Lung (tissue), 12 donors: Measurements from ENCODE around the gene ZNF511. TPM values are rescaled to one million over a fixed set of nuclear protein-coding genes. Genes with fewer than 3 reads are reported as not detected.

Source experiments
- ATAC-seq: fragments of 200-7000 bp; cut with Tn5 transposase; one replicate; pipeline ENCODE4 v1.9.1; 2020; ENCODE audit warnings: moderate number of reproducible peaks; ENCODE audit not compliant: insufficient read depth, low FRiP score
- DNase-seq, 3 donors: peaks; one replicate each; pipeline ENCODE4 v3.0.0-alpha.2; 2013 to 2017
- H3K27ac ChIP-seq, 2 donors: one replicate each; pipeline ENCODE4 v1.5.1; 2013; ENCODE audit warnings: mild to moderate bottlenecking in 2 of 2, moderate library complexity in 2 of 2, control low read depth in 1 of 2, inconsistent platforms in 1 of 2, low read depth in 1 of 2, low read length in 1 of 2
- H3K27me3 ChIP-seq, 3 donors: one replicate each; pipeline ENCODE4 v1.5.1; 2013; ENCODE audit warnings: low read length in 2 of 3; ENCODE audit not compliant: control insufficient read depth in 3 of 3, insufficient read depth in 3 of 3
- H3K36me3 ChIP-seq, 4 donors: one replicate each; pipeline ENCODE4 v1.5.1; 2013; ENCODE audit warnings: low read length in 4 of 4, mild to moderate bottlenecking in 1 of 4, moderate library complexity in 1 of 4; ENCODE audit not compliant: control insufficient read depth in 4 of 4, insufficient read depth in 4 of 4
- H3K4me1 ChIP-seq, 5 donors: one replicate each; pipeline ENCODE4 v1.5.1; 2013; ENCODE audit warnings: low read length in 5 of 5, mild to moderate bottlenecking in 2 of 5, moderate library complexity in 1 of 5; ENCODE audit not compliant: control insufficient read depth in 5 of 5, insufficient read depth in 5 of 5
- H3K4me3 ChIP-seq: one replicate; pipeline ENCODE4 v1.5.1; 2013; ENCODE audit warnings: mild to moderate bottlenecking, control low read depth, moderate library complexity
- H3K9ac ChIP-seq, 2 donors: one replicate each; pipeline ENCODE4 v1.5.1; 2013; ENCODE audit warnings: low read length in 2 of 2, control low read depth in 1 of 2; ENCODE audit not compliant: insufficient read depth in 1 of 2
- H3K9me3 ChIP-seq, 4 donors: one replicate each; pipeline ENCODE4 v1.5.1; 2013; ENCODE audit warnings: low read length in 3 of 4, mild to moderate bottlenecking in 1 of 4, moderate library complexity in 1 of 4; ENCODE audit not compliant: control insufficient read depth in 4 of 4, insufficient read depth in 3 of 4
- CTCF ChIP-seq: IDR thresholded peaks from 2 replicates; pipeline ENCODE4 v1.5.1; 2012; ENCODE audit warnings: mild to moderate bottlenecking; ENCODE audit errors: control extremely low read depth, extremely low read depth
- WGBS, 2 donors: extraction: QIAGEN DNeasy Blood & Tissue Kit; methylation state at CpG; one replicate each; pipeline ENCODE4 v1.1.7; 2013; 5-methylcytosine and 5-hydroxymethylcytosine counted together
- polyA plus RNA-seq, 2 donors: library from polyadenylated mRNA; stranded (reverse); fragments of 200-250 nt; gene quantifications; one replicate each; pipeline ENCODE4 v1.2.1, GENCODE V29; 2013
- total RNA-seq, 2 donors: library from RNA; depleted of rRNA in 1 of 2; stranded (reverse); fragments of >200 nt in 1 of 2; gene quantifications; one replicate each; pipeline ENCODE4 v1.2.1, GENCODE V29; 2014 to 2021
- donor health status: control.
- donor health status: control.
- donor health status: Bipolar disorder and iron deficiency.
- donor health status: healthy.
- donor health status: DM: yes; HTN: yes; CAD: no.

The ZNF511 gene
- total and polyA plus RNA-seq, 4 donors = 18.6 to 79.9 (median 43.6) TPM

DNA sequence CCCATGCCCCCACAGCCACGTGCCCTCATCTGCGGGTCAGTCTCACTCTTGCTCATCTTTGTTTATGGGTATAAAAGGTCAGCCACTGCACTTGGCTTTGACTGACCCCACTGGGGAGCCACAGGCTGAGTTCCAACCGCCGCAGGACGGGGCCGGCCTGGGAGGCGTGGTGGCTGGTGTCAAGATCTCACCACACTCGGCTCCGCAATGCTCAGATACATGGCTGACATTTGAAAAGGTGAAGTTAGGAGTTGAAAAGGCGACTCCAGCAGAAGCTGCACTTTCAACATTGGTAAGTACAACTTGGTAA lies 14.9 kb upstream of the ZNF511 start:
- Histone ChIP-seq H3K36me3 (peaks cover 12 to 78% (median 42%) of the 10 kb centered on the region in 4 donors), H3K27me3 (no peaks in the 10 kb centered on the region), H3K4me3 (no peak overlapping the region), H3K4me1 (no peaks in the 10 kb centered on the region), H3K9ac (no peak overlapping the region), H3K27ac (no peak overlapping the region), H3K9me3 (no peaks in the 10 kb centered on the region)
- no peak for TF ChIP-seq CTCF
- DNase-seq = no peak
- 89 to 94% methylated on average over 10 of the region's 10 CpGs for WGBS, 2 donors
- no peak for ATAC-seq

DNA sequence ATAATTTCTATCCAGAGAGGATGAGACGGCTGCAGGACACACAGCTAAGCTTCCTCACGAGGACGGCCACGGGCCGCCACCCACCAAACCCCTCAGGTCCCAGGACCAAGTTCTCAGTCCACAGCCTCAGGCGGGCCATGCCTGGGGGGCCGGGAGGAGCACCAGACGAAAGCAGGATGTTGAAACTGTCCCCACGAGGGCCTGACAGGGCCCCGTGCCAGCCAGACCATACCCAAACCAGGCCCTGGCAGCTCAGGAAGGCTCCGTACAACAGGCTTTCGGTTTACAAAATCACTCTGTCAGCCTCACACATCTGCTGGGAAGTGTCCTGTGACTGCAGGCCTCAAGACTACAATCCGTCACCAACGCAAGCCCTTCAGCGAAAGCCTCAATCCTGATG lies 14.5 kb upstream of the ZNF511 start:
- Histone ChIP-seq H3K4me1 (no peaks in the 10 kb centered on the region), H3K9ac (no peak overlapping the region), H3K9me3 (no peaks in the 10 kb centered on the region), H3K36me3 (peaks cover 16 to 77% (median 41%) of the 10 kb centered on the region in 4 donors), H3K27me3 (no peaks in the 10 kb centered on the region), H3K4me3 (no peak overlapping the region), H3K27ac (no peak overlapping the region)
- DNase-seq = no peak
- peak; percentile 16 for ATAC-seq
- 79 to 82% methylated on average over 15 of the region's 15 CpGs for WGBS, 2 donors
- no peak for TF ChIP-seq CTCF

DNA sequence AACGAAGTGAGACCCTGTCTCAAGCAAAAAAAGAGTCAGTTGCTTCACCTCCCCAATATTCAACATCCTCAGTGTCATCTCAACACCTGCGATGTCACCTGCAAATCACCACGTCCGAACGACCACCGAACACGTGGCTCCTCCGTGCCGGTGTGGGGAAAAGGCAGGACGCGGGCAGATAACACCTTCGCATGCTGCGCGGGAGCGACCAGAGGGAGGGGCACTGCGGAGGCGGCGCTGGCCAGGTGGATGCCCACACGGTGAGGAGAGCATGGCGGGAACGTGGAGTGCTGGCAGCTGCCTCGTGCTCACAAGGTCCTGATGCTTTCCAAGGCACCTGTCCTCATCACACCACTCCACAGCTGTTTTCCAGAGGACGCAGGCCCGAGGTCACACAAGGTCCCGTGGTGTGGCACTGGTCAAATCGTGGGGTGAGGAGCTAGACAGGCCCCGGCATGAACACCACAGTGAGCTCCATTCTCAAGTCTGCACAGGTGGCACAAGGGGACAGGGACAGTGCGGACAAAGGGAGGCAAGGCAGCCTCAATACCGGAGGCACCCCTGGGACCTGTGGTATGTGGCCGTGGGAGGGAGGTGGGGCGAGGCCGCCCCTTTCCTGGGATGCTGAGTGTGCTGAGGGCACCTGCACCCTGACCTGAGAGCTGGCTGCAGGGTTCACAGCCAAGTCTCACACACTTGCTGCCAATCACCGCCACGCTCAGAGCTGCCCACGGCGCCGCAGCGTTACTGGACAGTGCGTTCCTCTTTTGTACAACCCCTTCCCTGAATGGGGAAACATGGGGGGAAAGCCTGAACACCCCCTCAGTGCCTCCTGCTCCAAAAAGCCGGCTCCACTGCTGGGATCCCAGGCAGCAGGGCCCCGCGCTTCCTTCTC lies 13.0 kb upstream of the ZNF511 start:
- Histone ChIP-seq H3K4me1 (no peaks in the 10 kb centered on the region), H3K27ac (no peak overlapping the region), H3K9ac (no peak overlapping the region), H3K27me3 (no peaks in the 10 kb centered on the region), H3K4me3 (no peak overlapping the region), H3K9me3 (no peaks in the 10 kb centered on the region), H3K36me3 (peaks cover 22 to 74% (median 46%) of the 10 kb centered on the region in 4 donors)
- TF ChIP-seq CTCF = no peak
- DNase-seq (no peak), ATAC-seq (no peak)
- WGBS, 2 donors = 94 to 96% methylated on average over 42 of the region's 42 CpGs

DNA sequence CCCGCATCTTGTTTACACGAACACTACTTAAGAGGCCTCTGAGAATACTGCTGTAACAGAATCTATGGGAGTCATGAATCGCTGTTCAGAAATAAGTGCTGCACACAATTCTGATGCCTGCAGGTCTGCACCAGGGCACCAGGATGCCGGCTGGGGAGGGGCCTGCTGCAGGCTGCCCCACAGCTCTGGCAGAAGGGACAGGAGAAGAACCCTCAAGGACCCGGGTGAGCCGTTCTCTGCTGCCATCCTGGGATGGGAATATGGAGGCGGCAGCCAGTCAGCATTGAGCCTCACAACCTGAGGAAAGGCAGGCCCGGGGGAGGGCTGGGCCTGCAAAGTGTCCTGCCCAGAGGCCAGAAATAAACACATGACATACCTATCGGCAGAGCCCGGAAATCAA lies 11.2 kb upstream of the ZNF511 start:
- Histone ChIP-seq H3K9ac (no peak overlapping the region), H3K4me3 (no peak overlapping the region), H3K27ac (no peak overlapping the region), H3K4me1 (no peaks in the 10 kb centered on the region), H3K27me3 (no peaks in the 10 kb centered on the region), H3K36me3 (peaks cover 22 to 71% (median 47%) of the 10 kb centered on the region in 4 donors), H3K9me3 (no peaks in the 10 kb centered on the region)
- TF ChIP-seq CTCF = no peak
- DNase-seq = no peak
- no peak for ATAC-seq
- 96% methylated on average over 10 of the region's 10 CpGs for whole genome bisulfite sequencing, 2 donors
